ENCODE data around the gene WRNIP1.
"Not testable (repeated sequence)": the region's sequence is repeated elsewhere in the genome, so short reads cannot be mapped to it uniquely, and the experiment has no call there.

The WRNIP1 gene

DNA sequence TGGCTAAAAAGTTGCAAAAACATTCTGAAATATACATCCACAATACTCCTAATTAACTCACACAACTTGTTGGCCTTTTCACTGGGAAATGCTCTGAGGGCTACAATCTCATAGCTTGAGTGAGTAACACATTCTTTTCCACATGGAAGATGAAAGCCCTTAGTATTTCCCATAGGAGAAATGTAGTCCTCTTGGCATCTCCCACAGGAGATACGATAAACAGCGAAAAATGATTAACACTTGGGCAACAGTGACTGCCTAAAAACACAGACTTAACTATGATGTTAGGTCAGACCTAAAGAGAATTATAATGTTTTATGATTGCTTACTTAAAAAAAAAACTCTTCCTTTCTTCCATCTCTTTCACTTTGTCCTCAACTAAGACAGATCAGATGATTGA is 23.4 kb upstream of the WRNIP1 start:
- no peak for DNase-seq (ENCODE audit: low read depth)

- DNase-seq (ENCODE audit: low read depth): no peak
Measured at GRCh38 chr6:2743280-2744208, 21.6 kb upstream of the WRNIP1 start.

GRCh38 chr6:2744209-2744771 is 20.9 kb upstream of the WRNIP1 start:
- DNase-seq (ENCODE audit: low read depth): no peak

GRCh38 chr6:2744778-2745177 is 20.4 kb upstream of the WRNIP1 start:
- no peak for DNase-seq (ENCODE audit: low read depth)

- DNase-seq (ENCODE audit: low read depth): no peak
Measured at GRCh38 chr6:2745246-2745645, 19.9 kb upstream of the WRNIP1 start.

GRCh38 chr6:2746557-2747061 is 18.6 kb upstream of the WRNIP1 start:
- no peak for DNase-seq (ENCODE audit: low read depth)

- DNase-seq (ENCODE audit: low read depth): no peak
Measured at GRCh38 chr6:2748183-2748582, 17.0 kb upstream of the WRNIP1 start.

GRCh38 chr6:2749969-2750600 is 15.1 kb upstream of the WRNIP1 start:
- no peak for DNase-seq (ENCODE audit: low read depth)

GRCh38 chr6:2750832-2751231 is 14.4 kb upstream of the WRNIP1 start, which contains the start of gene MYLK4:
Gene MYLK4, minus strand, starts transcription at chr6:2750922. Its CDS starts 1,628 bp downstream, at chr6:2749294.
- DNase-seq (ENCODE audit: low read depth): no peak

DNA sequence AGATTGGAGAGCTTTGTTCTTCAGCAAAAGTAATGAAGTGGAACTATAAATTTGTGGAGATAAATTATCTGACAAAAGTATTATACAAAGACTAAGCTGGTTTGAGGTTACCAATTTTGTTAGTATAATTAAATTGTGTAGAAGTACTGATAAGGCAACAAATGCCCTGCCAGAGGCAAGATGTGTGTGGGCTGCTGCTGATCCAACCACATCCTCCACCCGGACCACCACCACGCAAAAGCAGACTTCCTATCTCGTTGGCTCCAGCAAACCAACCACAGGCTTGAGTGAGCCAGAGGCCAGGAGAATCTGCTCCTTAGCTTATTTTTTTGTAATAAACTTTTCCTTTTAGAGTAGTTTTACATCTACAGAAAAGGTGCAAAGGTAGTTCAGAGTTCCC is 13.3 kb upstream of the WRNIP1 start:
- DNase-seq (ENCODE audit: low read depth): no peak

DNA sequence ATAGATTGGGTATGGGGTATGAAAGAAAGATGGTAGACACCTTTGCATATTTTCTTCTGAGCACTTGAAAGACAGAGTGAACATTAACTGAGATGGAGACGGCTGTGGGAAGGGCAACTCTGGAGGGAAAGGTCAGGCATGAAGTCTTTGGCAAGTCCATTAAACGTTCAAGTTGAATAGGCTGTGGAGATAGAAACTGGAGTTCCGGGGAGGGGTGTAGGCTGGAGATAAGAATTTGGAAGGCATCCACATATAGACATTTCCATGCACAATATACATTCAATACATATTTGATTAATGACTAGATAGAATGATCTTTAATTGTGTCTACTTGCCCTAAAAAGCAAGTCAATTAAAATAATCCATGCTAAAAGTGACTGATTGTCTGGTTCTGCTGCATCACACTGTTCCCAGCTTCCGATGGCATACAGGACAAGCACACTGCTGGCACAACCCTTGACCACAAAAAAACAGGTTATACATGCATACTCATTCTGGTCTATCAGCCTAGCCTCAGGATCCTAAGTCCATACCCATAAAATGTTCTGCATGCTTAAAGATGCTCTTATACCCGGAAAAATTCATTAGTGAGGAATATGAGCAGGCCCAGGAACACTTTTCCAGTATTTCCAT is 12.6 kb upstream of the WRNIP1 start:
- DNase-seq (ENCODE audit: low read depth): no peak

DNA sequence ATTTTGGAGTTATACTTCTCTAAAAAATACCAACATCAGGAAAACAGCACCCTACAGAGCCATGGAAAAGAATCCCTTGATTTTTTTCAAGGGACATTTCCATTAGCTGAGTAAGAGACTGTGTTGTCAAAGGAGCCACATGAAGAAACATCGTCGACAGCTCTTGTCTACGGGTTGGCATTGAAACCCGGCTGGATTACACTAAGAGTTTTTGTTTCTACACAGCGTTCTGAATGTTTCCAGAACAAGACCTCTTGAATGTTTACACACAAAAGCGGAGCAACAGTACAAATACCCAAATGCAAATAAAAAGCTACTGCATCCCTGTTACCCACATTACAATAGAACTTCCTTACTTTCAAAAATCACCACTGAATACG is 12.1 kb upstream of the WRNIP1 start:
- no peak for DNase-seq (ENCODE audit: low read depth)

GRCh38 chr6:2753743-2754142 is 11.4 kb upstream of the WRNIP1 start:
- DNase-seq (ENCODE audit: low read depth): no peak

DNA sequence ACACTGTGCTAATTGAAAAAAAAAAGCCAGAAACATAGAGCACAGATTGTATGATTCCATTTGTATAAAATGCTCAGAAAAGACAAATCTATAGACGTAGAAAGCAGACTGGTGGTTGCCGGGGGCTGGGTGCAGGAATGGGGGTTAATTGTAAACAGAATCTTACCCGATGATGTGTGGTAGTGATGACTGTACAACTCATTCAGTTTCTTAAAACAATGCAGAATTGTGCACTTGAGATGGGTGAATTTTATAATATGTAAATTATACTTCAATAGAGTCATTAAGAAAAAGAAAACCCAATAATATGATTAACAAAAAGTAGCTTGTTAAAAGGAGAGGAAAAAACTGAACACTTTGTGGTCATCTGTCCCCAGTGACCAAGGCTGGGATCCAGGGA is 10.8 kb upstream of the WRNIP1 start:
- no peak for DNase-seq (ENCODE audit: low read depth)

- no peak for DNase-seq (ENCODE audit: low read depth)
Measured at GRCh38 chr6:2754911-2755310, 10.3 kb upstream of the WRNIP1 start.

DNA sequence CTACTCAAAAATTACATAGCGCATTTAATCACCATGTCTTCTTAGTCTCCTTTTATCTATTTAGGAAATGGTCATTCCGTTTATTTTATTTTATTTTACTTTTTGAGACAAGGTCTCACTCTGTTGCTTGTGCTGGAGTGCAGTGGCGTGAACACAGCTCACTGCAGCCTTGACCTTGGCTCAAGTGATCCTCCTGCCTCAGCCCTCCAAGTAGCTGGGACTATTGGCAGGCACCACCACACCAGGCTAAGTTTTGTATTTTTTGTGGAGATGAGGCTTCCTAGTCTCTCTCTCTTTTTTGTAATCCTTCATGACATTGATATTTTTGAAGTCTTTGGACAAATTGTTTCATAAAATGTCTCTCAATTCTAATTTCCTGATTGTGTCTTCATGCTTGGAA is 9.7 kb upstream of the WRNIP1 start:
- no peak for DNase-seq (ENCODE audit: low read depth)

DNA sequence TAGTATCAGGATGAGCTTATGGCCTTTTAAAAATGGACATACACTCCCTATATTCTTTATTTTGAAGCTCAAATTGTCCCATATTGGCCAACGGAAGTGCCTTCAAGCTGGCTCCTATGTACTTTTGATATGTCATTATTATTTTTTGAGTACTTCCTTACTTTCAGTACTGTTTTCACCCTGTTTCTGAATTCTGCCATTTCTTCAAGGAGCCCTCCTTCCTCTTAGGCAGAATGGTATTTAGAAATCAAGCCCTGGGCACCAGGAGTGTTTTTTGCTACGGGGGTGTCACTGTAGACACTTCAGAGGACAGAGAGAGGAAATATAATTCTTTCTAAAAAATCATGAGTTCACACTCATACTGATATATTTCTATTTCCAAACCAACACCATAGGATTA is 9.0 kb upstream of the WRNIP1 start:
- no peak for DNase-seq (ENCODE audit: low read depth)

DNA sequence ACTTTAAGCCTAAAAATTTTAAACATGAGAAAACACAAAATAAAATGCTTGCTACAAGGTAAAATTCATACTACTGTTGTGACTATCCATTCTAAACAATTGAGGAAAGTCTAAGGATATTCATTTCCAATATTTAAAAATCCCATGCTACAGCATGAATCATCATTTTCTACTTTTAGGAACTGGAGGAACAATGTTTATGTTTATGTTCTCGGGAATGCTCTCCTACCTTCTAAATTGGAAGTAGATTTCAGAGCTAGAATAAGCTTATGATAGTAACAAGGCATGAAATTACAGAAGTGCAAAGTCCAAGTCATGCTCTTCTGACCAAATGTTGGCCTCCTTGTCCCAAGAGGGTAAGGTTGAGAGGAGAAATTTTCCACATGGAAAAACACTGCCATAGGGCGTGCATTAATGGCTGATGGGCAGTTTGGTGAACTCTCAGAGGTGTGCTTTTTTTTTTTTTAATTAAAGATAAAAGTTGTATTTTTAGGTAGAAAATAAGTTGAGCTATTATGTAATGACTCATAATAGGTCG is 8.4 kb upstream of the WRNIP1 start:
- no peak for DNase-seq (ENCODE audit: low read depth)

GRCh38 chr6:2758980-2759379 is 6.2 kb upstream of the WRNIP1 start:
- DNase-seq (ENCODE audit: low read depth): no peak

- DNase-seq (ENCODE audit: low read depth): no peak
Measured at GRCh38 chr6:2760882-2761842, 4.0 kb upstream of the WRNIP1 start.

DNA sequence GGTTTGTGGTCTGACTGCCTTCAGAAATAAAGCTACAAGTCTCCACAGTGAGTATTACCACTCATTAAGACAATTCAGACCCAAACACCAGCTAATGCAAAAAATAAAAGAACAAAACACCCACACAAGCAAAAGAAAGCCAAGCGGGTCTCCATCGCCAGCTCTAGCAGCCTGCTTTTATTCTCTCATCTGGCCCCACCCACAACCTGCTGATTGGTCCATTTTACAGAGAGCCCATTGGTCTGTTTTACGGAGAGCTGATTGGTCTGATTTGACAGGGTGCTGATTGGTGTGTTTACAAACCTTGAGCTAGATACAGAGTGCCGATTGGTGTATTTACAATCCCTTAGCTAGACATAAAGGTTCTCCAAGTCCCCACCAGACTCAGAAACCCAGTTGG is 2.3 kb upstream of the WRNIP1 start:
- not testable (repeated sequence) for DNase-seq (ENCODE audit: low read depth)

All from HS-27A (cell line).